ENCODE results near the gene KLHDC10. TPM values are rescaled to one million over a fixed set of nuclear protein-coding genes. Genes with fewer than 3 reads are reported as not detected.
A peak's percentile ranks its signal among the peaks of the same experiment; 100 is the strongest.
"Not testable (repeated sequence)": the region's sequence is repeated elsewhere in the genome, so short reads cannot be mapped to it uniquely, and the experiment has no call there.

KLHDC10 gene
- total RNA-seq, 6 experiments from 2014 or later = 21.0 to 25.5 (median 24.1) TPM

GRCh38 chr7:130062246-130062645 is 8.1 kb upstream of the KLHDC10 start:
- H3K4me1 Mint-ChIP-seq (ENCODE audit: low read depth) = no peaks in the 10 kb centered on the region
- H3K4me3 Mint-ChIP-seq = no peak overlapping the region
- H3K9me3 Mint-ChIP-seq = no peaks in the 10 kb centered on the region
- H3K36me3 Mint-ChIP-seq (ENCODE audit: low read depth) = no peaks in the 10 kb centered on the region
- no peak for TF ChIP-seq CTCF (IDR thresholded peaks at IDR 0.05)
- no peak overlapping the region for H3K27ac Mint-ChIP-seq
- DNase-seq = no peak
- peaks cover 4% of the 10 kb centered on the region for H3K27me3 Mint-ChIP-seq (ENCODE audit: insufficient read depth)

- H3K9me3 Mint-ChIP-seq = no peaks in the 10 kb centered on the region
- TF ChIP-seq CTCF (IDR thresholded peaks at IDR 0.05) = peak; percentile 94
- peak; percentile 26 for DNase-seq
- peaks cover 4% of the 10 kb centered on the region for H3K27me3 Mint-ChIP-seq (ENCODE audit: insufficient read depth)
- no peaks in the 10 kb centered on the region for H3K36me3 Mint-ChIP-seq (ENCODE audit: low read depth)
- no peak overlapping the region for H3K4me3 Mint-ChIP-seq
- no peaks in the 10 kb centered on the region for H3K4me1 Mint-ChIP-seq (ENCODE audit: low read depth)
- H3K27ac Mint-ChIP-seq = no peak overlapping the region
Measured at GRCh38 chr7:130063036-130063435, 7.3 kb upstream of the KLHDC10 start.

- not testable (repeated sequence) for DNase-seq; H3K36me3 Mint-ChIP-seq (ENCODE audit: low read depth); H3K4me3 Mint-ChIP-seq; H3K27ac Mint-ChIP-seq; H3K27me3 Mint-ChIP-seq (ENCODE audit: insufficient read depth); H3K9me3 Mint-ChIP-seq; H3K4me1 Mint-ChIP-seq (ENCODE audit: low read depth)
Measured at GRCh38 chr7:130064580-130064926, 5.8 kb upstream of the KLHDC10 start.

- Mint-ChIP-seq H3K4me3 (no peak overlapping the region), H3K27me3 (ENCODE audit: insufficient read depth) (peaks cover 4% of the 10 kb centered on the region; the same call in 1 of the 2 replicates), H3K36me3 (ENCODE audit: low read depth) (no peaks in the 10 kb centered on the region), H3K27ac (no peak overlapping the region), H3K4me1 (ENCODE audit: low read depth) (peaks cover 12% of the 10 kb centered on the region), H3K9me3 (no peaks in the 10 kb centered on the region)
- no peak for TF ChIP-seq CTCF (IDR thresholded peaks at IDR 0.05)
- no peak for DNase-seq
Measured at GRCh38 chr7:130065500-130066152, 4.7 kb upstream of the KLHDC10 start.

- Mint-ChIP-seq H3K27ac (peak overlapping the region; percentile 82), H3K27me3 (ENCODE audit: insufficient read depth) (no peaks in the 10 kb centered on the region), H3K9me3 (no peaks in the 10 kb centered on the region), H3K36me3 (ENCODE audit: low read depth) (no peaks in the 10 kb centered on the region; the same call in 1 of the 2 replicates), H3K4me3 (peak overlapping the region; percentile 93), H3K4me1 (ENCODE audit: low read depth) (peaks cover 42% of the 10 kb centered on the region)
- DNase-seq = no peak
- TF ChIP-seq CTCF (IDR thresholded peaks at IDR 0.05) = no peak
Measured at GRCh38 chr7:130069179-130069977, 956 bp upstream of the KLHDC10 start.

Data from HFFc6 (cell line).